Neural cell (in vitro differentiated cells): ENCODE results near the gene ARL6IP4. TPM values are rescaled to one million over a fixed set of nuclear protein-coding genes. Genes with fewer than 3 reads are reported as not detected.

Experiments
- H2AFZ ChIP-seq: fragments of 200-600, 300-800 bp; sonication (generic), shearing (Covaris generic); 2 replicates; pipeline ENCODE4 v1.6.0; 2014; ENCODE audit warnings: low read depth, mild to moderate bottlenecking, antibody characterized with exemption, low read length, moderate library complexity
- H3F3A ChIP-seq: fragments of 200-600 bp; shearing (Covaris generic); 2 replicates; pipeline ENCODE4 v1.6.1; 2016; ENCODE audit warnings: mild to moderate bottlenecking, moderate library complexity, mixed read lengths, antibody characterized with exemption, low read length; ENCODE audit not compliant: insufficient read depth, poor library complexity, severe bottlenecking
- H3K27ac ChIP-seq: fragments of 200-600, 300-800 bp; sonication (generic), shearing (Covaris generic); 2 replicates; pipeline ENCODE4 v1.5.1; 2014; ENCODE audit warnings: mild to moderate bottlenecking, low read length, moderate library complexity
- H3K27me3 ChIP-seq: fragments of 300-800, 200-600 bp; sonication (generic), shearing (Covaris generic); 2 replicates; pipeline ENCODE4 v1.6.0; 2014; ENCODE audit warnings: mild to moderate bottlenecking, low read depth, low read length, moderate library complexity; ENCODE audit not compliant: insufficient read depth
- H3K36me3 ChIP-seq: fragments of 300-800, 200-600 bp; sonication (generic), shearing (Covaris generic); 2 replicates; pipeline ENCODE4 v1.5.1; 2014; ENCODE audit warnings: mild to moderate bottlenecking, antibody characterized with exemption, low read length, moderate library complexity; ENCODE audit not compliant: insufficient read depth
- H3K4me2 ChIP-seq: fragments of 300-800, 200-600 bp; sonication (generic), shearing (Covaris generic); 2 replicates; pipeline ENCODE4 v1.6.0; 2014; ENCODE audit warnings: mild to moderate bottlenecking, low read length
- H3K4me3 ChIP-seq: fragments of 300-800, 200-600 bp; sonication (generic), shearing (Covaris generic); 2 replicates; pipeline ENCODE4 v1.5.1; 2014; ENCODE audit warnings: mild to moderate bottlenecking, low read length, moderate library complexity
- H3K79me2 ChIP-seq: fragments of 200-600 bp; shearing (Covaris generic); replicated peaks from 2 replicates; pipeline ENCODE4 v1.6.0; 2014; ENCODE audit warnings: mild to moderate bottlenecking, low read length, moderate library complexity; ENCODE audit not compliant: insufficient read depth
- H3K9ac ChIP-seq: fragments of 300-800, 200-600 bp; sonication (generic), shearing (Covaris generic); 2 replicates; pipeline ENCODE4 v1.6.1; 2016; ENCODE audit warnings: mild to moderate bottlenecking, low read length, mixed read lengths
- H3K9me2 ChIP-seq: fragments of 200-600 bp; shearing (Covaris generic); 2 replicates; pipeline ENCODE4 v1.6.1; 2016; ENCODE audit warnings: mild to moderate bottlenecking, low read length, mixed read lengths; ENCODE audit not compliant: insufficient read depth
- H3K9me3 ChIP-seq: fragments of 200-600, 300-800 bp; sonication (generic), shearing (Covaris generic); 2 replicates; pipeline ENCODE4 v1.6.1; 2016; ENCODE audit warnings: mild to moderate bottlenecking, mixed run types, low read length, moderate library complexity, mixed read lengths
- H4K20me1 ChIP-seq: fragments of 200-600 bp; shearing (Covaris generic); 2 replicates; pipeline ENCODE4 v1.6.1; 2016; ENCODE audit warnings: mild to moderate bottlenecking, mixed run types; ENCODE audit not compliant: insufficient read depth
- EP300 ChIP-seq: fragments of 450-650 bp; conservative IDR thresholded peaks from 2 replicates; pipeline ENCODE4 v1.6.1; 2014; ENCODE audit warnings: antibody characterized with exemption, mild to moderate bottlenecking, moderate library complexity; ENCODE audit not compliant: poor library complexity, severe bottlenecking
- EZH2 ChIP-seq: fragments of 200-600, 300-800 bp; shearing (Covaris generic), sonication (generic); IDR thresholded peaks from 2 replicates; pipeline ENCODE4 v1.6.1; 2014; ENCODE audit warnings: antibody characterized with exemption, low read length, borderline replicate concordance, mild to moderate bottlenecking; ENCODE audit not compliant: insufficient read depth, poor library complexity, severe bottlenecking
- MXI1 ChIP-seq: fragments of 450-650 bp; conservative IDR thresholded peaks from 2 replicates; pipeline ENCODE4 v1.6.1; 2014; ENCODE audit warnings: antibody characterized with exemption, mild to moderate bottlenecking; ENCODE audit not compliant: poor library complexity, severe bottlenecking
- POLR2AphosphoS5 ChIP-seq: IDR thresholded peaks from 2 replicates; pipeline ENCODE4 v1.6.1; 2012
- RAD21 ChIP-seq: fragments of 450-650 bp; conservative IDR thresholded peaks from 2 replicates; pipeline ENCODE4 v1.6.1; 2014; ENCODE audit warnings: antibody characterized with exemption, mild to moderate bottlenecking, moderate library complexity
- SMC3 ChIP-seq: fragments of 450-650 bp; conservative IDR thresholded peaks from 2 replicates; pipeline ENCODE4 v1.6.1; 2014; ENCODE audit warnings: antibody characterized with exemption, mild to moderate bottlenecking, moderate library complexity; ENCODE audit not compliant: poor library complexity
- TAF1 ChIP-seq: IDR thresholded peaks from 2 replicates; pipeline ENCODE4 v1.6.1; 2012; ENCODE audit warnings: low read depth
- polyA plus RNA-seq: library from polyadenylated mRNA; depleted of rRNA; stranded (reverse); fragments of >200 nt; gene quantifications from 2 replicates; pipeline ENCODE4 v1.2.3, GENCODE V29; 2014
- TF ChIP-seq, protein P1 (sequence below): fragments of 450-650 bp; IDR thresholded peaks from 2 replicates; pipeline ENCODE4 v1.5.1; 2014; ENCODE audit warnings: antibody characterized with exemption, mild to moderate bottlenecking, moderate library complexity; ENCODE audit not compliant: poor library complexity, severe bottlenecking
- TF ChIP-seq, protein P2 (sequence below): IDR thresholded peaks from 2 replicates; pipeline ENCODE4 v1.6.1; 2012; ENCODE audit warnings: borderline replicate concordance

ARL6IP4 gene
- polyA plus RNA-seq, 1 donor from 2014 or later, result 190 TPM

DNA sequence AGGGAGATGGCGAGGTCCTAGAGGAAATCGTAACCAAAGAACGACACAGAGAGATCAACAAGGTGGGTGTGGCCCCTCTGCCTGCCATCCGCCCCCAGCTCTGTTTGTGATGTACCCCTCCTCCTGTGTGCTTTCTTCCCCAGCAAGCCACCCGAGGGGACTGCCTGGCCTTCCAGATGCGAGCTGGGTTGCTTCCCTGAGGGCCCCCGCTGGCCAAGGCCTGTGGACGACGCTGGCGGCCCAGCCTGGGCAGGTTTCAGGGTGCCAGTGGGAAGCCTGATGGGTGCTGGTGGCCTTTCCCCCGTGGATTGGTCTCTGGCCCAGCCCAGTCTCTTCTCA, 2.0 kb downstream of the ARL6IP4 start:
- no peak overlapping the region for H3K27ac ChIP-seq
- H3K4me2 ChIP-seq, result no peak overlapping the region
- H3K36me3 ChIP-seq, result no peaks in the 10 kb centered on the region
- no peak overlapping the region for H3K9ac ChIP-seq
- no peaks in the 10 kb centered on the region for H4K20me1 ChIP-seq
- TF ChIP-seq SMC3, result no peak
- H2AFZ ChIP-seq, result no peak overlapping the region
- H3K4me3 ChIP-seq, result no peak overlapping the region
- no peaks in the 10 kb centered on the region for H3K9me2 ChIP-seq
- H3F3A ChIP-seq, result no peaks in the 10 kb centered on the region
- peaks cover 3% of the 10 kb centered on the region for H3K79me2 ChIP-seq
- no peaks in the 10 kb centered on the region for H3K27me3 ChIP-seq
- H3K9me3 ChIP-seq, result no peaks in the 10 kb centered on the region

DNA sequence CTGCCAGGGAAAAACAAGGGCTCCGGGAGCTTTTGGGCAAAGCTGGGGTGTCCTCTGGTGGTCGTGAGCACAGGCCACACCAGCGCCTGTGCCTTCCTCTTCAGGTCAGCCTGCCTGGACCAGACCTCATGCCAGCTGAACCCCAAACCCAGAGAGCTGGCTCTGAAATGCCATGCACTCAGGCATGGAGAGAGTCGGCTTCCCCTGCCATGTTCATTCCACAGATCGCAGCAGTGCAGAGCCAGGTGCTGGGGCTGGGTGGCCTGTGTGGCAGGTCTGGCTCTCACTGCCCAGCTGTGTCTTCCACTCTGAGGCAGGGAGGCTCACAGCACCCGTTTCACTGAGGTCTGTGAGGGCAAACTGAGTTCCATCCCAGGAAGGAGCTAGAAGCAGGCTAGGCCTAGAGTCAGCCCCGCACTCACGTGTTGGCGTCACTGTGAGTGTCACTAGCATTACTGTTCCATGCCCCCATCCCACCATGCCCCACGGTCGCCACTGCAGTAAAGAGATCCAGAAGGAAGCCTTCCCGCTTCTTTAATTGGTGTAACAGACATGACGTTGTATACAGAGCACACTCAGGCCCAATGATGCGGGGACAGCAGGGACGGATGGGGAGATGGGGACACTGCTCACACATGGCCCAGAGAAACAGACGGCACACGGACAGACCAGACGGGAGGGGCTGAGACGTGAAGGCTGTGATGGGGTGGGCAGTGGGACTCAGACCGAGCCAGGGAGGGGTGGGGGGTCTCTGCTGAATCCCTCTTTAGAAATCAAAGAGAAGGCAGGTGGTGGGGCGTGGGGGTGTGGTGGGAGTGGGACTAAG, 2.7 kb downstream of the ARL6IP4 start:
- Histone ChIP-seq H2AFZ (no peak overlapping the region), H3K9me2 (no peaks in the 10 kb centered on the region), H3K36me3 (no peaks in the 10 kb centered on the region), H3K27me3 (no peaks in the 10 kb centered on the region), H3F3A (no peaks in the 10 kb centered on the region), H3K9me3 (no peaks in the 10 kb centered on the region), H3K4me3 (no peak overlapping the region), H3K4me2 (no peak overlapping the region), H3K79me2 (peaks cover 3% of the 10 kb centered on the region), H3K9ac (no peak overlapping the region), H4K20me1 (no peaks in the 10 kb centered on the region), H3K27ac (no peak overlapping the region)
- TF ChIP-seq TAF1 (no peak), EZH2 (no peak), RAD21 (no peak), MXI1 (no peak), POLR2AphosphoS5 (no peak), EP300 (no peak), SMC3 (no peak)
- TF ChIP-seq, protein P1, sequence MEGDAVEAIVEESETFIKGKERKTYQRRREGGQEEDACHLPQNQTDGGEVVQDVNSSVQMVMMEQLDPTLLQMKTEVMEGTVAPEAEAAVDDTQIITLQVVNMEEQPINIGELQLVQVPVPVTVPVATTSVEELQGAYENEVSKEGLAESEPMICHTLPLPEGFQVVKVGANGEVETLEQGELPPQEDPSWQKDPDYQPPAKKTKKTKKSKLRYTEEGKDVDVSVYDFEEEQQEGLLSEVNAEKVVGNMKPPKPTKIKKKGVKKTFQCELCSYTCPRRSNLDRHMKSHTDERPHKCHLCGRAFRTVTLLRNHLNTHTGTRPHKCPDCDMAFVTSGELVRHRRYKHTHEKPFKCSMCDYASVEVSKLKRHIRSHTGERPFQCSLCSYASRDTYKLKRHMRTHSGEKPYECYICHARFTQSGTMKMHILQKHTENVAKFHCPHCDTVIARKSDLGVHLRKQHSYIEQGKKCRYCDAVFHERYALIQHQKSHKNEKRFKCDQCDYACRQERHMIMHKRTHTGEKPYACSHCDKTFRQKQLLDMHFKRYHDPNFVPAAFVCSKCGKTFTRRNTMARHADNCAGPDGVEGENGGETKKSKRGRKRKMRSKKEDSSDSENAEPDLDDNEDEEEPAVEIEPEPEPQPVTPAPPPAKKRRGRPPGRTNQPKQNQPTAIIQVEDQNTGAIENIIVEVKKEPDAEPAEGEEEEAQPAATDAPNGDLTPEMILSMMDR, result no peak
- TF ChIP-seq, protein P2, sequence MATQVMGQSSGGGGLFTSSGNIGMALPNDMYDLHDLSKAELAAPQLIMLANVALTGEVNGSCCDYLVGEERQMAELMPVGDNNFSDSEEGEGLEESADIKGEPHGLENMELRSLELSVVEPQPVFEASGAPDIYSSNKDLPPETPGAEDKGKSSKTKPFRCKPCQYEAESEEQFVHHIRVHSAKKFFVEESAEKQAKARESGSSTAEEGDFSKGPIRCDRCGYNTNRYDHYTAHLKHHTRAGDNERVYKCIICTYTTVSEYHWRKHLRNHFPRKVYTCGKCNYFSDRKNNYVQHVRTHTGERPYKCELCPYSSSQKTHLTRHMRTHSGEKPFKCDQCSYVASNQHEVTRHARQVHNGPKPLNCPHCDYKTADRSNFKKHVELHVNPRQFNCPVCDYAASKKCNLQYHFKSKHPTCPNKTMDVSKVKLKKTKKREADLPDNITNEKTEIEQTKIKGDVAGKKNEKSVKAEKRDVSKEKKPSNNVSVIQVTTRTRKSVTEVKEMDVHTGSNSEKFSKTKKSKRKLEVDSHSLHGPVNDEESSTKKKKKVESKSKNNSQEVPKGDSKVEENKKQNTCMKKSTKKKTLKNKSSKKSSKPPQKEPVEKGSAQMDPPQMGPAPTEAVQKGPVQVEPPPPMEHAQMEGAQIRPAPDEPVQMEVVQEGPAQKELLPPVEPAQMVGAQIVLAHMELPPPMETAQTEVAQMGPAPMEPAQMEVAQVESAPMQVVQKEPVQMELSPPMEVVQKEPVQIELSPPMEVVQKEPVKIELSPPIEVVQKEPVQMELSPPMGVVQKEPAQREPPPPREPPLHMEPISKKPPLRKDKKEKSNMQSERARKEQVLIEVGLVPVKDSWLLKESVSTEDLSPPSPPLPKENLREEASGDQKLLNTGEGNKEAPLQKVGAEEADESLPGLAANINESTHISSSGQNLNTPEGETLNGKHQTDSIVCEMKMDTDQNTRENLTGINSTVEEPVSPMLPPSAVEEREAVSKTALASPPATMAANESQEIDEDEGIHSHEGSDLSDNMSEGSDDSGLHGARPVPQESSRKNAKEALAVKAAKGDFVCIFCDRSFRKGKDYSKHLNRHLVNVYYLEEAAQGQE, result no peak
